SW 1271 (cell line): Measurements from ENCODE around the gene PIN1.

Experiments used
- DNase-seq, 2 experiments: peaks; one replicate each; lab custom pipeline; 2025; lab: John Stamatoyannopoulos, UW

PIN1 gene

DNA sequence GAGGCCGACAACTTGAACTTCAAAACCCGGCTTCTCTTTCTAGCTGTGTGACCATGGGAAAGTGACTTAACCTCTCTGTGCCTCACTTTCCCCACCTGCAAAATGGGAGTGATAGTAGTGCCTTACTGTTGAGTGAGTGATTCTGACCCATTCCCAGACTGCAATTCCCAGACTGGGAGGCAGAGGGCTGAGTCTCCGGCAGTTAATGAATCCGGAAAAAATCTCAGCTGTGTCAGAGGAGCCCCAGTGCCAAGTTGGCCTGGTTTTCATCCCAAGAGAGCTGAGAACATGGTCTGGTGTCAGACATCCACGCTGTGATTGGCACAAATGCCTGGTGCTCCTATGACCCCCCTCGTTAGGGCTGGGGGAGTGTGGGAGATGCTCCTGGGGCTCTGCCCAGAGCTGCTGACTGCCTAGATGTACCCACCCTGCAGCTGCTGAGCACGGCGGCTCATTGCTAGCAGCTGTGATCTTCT is 50.0 kb downstream of the PIN1 start:
- DNase-seq = no peak

DNA sequence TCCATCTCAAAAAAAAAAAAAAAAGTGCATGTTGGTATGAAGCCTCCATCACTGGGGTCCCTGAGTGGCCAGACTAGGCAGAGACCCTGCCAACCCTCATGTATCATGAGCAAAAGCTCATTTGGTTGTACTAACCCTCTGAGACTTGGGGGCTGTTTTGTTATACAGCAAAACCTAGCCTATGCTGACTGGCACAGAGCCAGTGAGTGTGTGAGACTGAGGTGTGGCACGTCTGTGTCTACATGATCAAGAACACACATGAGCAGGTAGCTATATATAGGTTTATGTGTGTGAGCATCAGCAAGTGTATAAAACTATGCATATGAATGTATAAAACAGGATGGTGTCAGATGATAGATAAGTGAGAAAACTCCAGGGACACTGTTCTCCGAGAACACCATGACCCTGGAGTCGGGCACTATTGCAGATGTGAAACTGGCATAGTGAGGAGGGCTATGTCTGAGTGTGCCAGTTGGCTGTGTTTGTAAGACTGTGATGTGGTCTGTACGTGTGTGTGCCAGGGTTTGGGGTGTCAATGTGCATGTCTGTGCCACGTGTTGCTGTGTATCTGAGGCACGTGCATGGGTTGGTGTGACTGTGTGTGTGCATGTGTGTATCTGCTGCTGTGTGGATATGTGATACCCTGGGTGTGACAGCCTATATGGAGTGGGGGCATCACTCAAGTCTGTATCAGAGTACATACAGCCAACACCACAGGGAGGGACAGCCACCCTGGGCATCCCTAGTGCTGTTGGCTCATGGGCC is 56.7 kb downstream of the PIN1 start:
- no peak for DNase-seq
